Measurements from ENCODE around the gene NUMB.

GRCh38 chr14:73277376-73277775, 181.0 kb downstream of the NUMB start:
- TF ChIP-seq CTCF (IDR thresholded peaks at IDR 0.05) (no peak), POLR2A (IDR thresholded peaks at IDR 0.05) (no peak)

Measured in suprapubic skin (tissue), 3 donors.